Left ventricle myocardium inferior (tissue), 1 donor: ENCODE data around the gene MYL1. TPM values are rescaled to one million over a fixed set of nuclear protein-coding genes. Genes with fewer than 3 reads are reported as not detected.

Experiments
- DNase-seq: peaks from one replicate; pipeline ENCODE4 v3.0.0-alpha.2; 2020
- H3K27ac ChIP-seq: fragments of 200-600 bp; replicated peaks from 2 replicates; pipeline ENCODE4 v1.8.0; 2021
- H3K27me3 ChIP-seq: fragments of 200-600 bp; 2 replicates; pipeline ENCODE4 v1.8.0; 2021; ENCODE audit warnings: low read depth
- H3K36me3 ChIP-seq: fragments of 200-600 bp; 2 replicates; pipeline ENCODE4 v1.8.0; 2021
- H3K4me1 ChIP-seq: fragments of 200-600 bp; 2 replicates; pipeline ENCODE4 v1.8.0; 2021
- H3K4me3 ChIP-seq: fragments of 200-600 bp; 2 replicates; pipeline ENCODE4 v1.8.0; 2021; ENCODE audit warnings: mild to moderate bottlenecking, moderate library complexity
- H3K9me3 ChIP-seq: fragments of 200-600 bp; replicated peaks from 2 replicates; pipeline ENCODE4 v1.8.0; 2021
- intact Hi-C: fragments of 100-400 bp; cut with micrococcal nuclease; formaldehyde crosslinking; loops from one replicate; pipeline ENCODE4 v1.11.0; 2022
- total RNA-seq: library from RNA; stranded (reverse); fragmentation: NEBNext Ultra II Directional; extraction: Animal tissue kit (Norgen Biotek cat#: 25700); gene quantifications from one replicate; pipeline ENCODE4 v1.2.1, GENCODE V29; 2021
- TF ChIP-seq, protein P1 (sequence below): fragments of 200-600 bp; IDR thresholded peaks from 2 replicates; pipeline ENCODE4 v1.8.0; 2021; ENCODE audit warnings: antibody characterized with exemption, mild to moderate bottlenecking, borderline replicate concordance
- donor health status: DM: no; HTN: yes; CAD: no; lungs with severe emphysema.

MYL1 gene
- total RNA-seq, 1 donor from 2014 or later = 0.36 TPM

DNA sequence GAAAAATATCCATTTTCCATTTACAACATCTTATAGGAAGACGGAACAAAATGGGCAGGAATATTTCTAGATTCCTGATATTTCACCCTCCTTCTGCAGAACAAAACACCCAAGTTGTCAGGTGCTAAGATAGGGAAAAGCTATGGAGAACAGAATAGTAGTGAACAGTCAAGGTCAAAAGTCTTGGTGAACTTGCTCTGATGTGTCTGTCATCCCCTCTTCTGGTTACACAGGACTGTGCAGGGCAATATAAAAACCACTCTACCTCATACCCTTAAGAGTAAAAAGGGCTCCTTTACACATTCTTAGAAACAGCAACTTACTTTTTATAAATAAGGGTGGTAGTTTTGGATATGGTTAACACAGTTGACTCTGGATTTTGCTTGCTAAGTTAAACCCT lies 4.4 kb downstream of the MYL1 start:
- Histone ChIP-seq H3K36me3 (no peaks in the 10 kb centered on the region), H3K9me3 (no peaks in the 10 kb centered on the region), H3K27ac (no peak overlapping the region), H3K4me3 (no peak overlapping the region), H3K4me1 (no peaks in the 10 kb centered on the region), H3K27me3 (no peaks in the 10 kb centered on the region)
- no peak for DNase-seq
- intact Hi-C loops = no loop called here
- TF ChIP-seq, protein P1, sequence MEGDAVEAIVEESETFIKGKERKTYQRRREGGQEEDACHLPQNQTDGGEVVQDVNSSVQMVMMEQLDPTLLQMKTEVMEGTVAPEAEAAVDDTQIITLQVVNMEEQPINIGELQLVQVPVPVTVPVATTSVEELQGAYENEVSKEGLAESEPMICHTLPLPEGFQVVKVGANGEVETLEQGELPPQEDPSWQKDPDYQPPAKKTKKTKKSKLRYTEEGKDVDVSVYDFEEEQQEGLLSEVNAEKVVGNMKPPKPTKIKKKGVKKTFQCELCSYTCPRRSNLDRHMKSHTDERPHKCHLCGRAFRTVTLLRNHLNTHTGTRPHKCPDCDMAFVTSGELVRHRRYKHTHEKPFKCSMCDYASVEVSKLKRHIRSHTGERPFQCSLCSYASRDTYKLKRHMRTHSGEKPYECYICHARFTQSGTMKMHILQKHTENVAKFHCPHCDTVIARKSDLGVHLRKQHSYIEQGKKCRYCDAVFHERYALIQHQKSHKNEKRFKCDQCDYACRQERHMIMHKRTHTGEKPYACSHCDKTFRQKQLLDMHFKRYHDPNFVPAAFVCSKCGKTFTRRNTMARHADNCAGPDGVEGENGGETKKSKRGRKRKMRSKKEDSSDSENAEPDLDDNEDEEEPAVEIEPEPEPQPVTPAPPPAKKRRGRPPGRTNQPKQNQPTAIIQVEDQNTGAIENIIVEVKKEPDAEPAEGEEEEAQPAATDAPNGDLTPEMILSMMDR = no peak

DNA sequence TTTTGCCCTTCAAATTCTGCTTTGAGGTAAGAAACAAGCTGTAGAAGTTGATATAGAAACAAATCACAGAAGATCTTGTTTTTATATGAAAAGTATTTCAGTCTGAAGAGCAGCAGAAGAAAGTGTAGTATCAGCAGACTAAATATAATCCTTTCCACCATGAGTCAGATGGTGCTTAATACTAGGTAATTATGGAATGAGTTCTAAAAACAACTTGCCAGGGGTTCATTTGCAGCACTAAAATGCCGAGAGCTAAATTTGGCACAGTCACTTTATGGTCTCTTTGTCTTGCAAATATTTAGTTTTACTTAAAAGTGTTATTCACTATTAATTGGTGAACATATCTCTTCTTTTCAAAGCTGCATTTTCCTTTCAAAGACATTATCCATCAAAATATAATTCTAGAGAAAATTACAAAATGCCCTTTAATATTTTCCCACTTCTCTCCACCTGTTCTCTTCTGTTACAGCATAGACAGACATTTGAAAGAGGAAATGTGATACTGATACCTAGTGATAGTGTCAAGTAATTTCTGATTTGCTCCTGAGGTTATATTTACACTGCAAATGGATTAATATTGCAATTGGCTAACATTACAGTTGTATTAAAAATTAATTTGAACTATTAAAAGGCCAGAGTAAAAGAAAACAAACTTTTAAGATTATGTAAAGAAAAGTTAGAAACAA lies 5.3 kb downstream of the MYL1 start:
- H3K4me1 ChIP-seq = no peaks in the 10 kb centered on the region
- intact Hi-C loops = no loop called here
- TF ChIP-seq, protein P1 = no peak
- H3K27me3 ChIP-seq = no peaks in the 10 kb centered on the region
- H3K27ac ChIP-seq = no peak overlapping the region
- DNase-seq = no peak
- H3K9me3 ChIP-seq = no peaks in the 10 kb centered on the region
- no peaks in the 10 kb centered on the region for H3K36me3 ChIP-seq
- no peak overlapping the region for H3K4me3 ChIP-seq

DNA sequence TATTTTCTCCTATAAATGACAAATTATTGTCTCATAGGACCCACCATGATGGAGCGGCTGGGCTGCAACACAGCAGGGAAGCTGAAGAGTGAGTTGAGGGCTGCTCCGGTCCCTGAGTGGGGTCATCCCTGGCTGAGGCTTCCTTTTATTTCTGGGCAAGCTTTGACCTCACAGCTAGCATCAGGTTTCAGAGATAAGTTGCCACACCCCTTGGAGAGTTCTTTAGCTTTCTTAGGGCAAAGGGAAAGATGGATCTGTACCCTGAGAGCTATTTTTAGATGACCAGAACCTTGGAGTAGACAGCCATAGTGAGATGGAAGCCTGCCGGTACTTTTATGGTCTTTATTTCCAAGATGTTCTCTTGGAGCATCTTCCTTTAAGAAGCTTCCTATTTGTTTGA lies 11.5 kb downstream of the MYL1 start:
- DNase-seq = no peak
- intact Hi-C loops = no loop called here
- Histone ChIP-seq H3K4me3 (no peak overlapping the region), H3K36me3 (no peaks in the 10 kb centered on the region), H3K27me3 (no peaks in the 10 kb centered on the region), H3K9me3 (no peaks in the 10 kb centered on the region), H3K27ac (no peak overlapping the region), H3K4me1 (no peaks in the 10 kb centered on the region)
- TF ChIP-seq, protein P1 = no peak

DNA sequence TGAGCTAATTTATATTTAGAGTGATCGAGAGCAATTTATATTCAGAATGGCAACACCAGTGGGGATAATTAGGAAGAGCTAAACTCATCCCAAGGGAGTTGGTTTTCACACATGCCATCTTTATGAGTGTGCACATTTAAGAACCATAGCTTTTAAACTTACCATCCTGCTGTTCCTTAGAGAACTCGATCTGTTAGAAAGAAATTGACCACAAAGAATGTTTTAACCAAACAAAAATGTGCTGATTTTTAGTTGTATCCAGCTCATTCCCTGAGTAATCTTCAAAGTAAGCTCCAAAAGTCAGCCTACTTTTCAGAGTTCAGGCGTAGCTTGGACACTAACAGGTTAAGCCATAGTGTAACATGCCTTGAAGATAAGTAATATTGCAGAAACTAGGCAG lies 12.6 kb downstream of the MYL1 start:
- Histone ChIP-seq H3K4me1 (no peaks in the 10 kb centered on the region), H3K27ac (no peak overlapping the region), H3K9me3 (no peaks in the 10 kb centered on the region), H3K4me3 (no peak overlapping the region), H3K36me3 (no peaks in the 10 kb centered on the region), H3K27me3 (no peaks in the 10 kb centered on the region)
- intact Hi-C loops = no loop called here
- DNase-seq = no peak
- TF ChIP-seq, protein P1 = no peak

DNA sequence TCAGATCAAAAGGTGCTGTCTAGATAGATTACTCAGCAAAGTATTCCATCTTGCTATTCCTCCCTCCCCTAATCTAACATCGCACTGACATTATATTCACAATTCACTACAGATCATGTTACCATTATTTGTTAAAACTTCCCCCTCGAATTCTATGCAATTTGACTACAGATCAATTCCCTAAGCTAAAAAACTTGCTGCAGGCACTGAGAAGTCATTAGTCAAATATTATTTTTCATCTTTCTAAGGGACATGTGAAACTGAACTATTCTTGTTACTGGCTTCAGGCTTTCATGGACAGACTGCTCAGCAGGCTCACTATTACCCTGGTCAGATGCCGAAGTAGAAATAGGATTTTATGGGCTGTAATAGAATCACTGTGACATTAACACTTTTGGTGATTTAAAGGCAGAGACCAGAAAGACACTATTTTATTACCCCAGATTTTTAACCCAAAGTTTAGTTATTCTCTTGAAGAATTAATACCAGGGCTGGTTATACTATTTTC lies 15.1 kb downstream of the MYL1 start:
- no peaks in the 10 kb centered on the region for H3K27me3 ChIP-seq
- no peaks in the 10 kb centered on the region for H3K4me1 ChIP-seq
- intact Hi-C loops = no loop called here
- no peaks in the 10 kb centered on the region for H3K9me3 ChIP-seq
- H3K27ac ChIP-seq = no peak overlapping the region
- no peak overlapping the region for H3K4me3 ChIP-seq
- TF ChIP-seq, protein P1 = no peak
- no peaks in the 10 kb centered on the region for H3K36me3 ChIP-seq
- no peak for DNase-seq
